Thymus (tissue), 11 donors: ENCODE results near the gene PLEKHM2. TPM values are rescaled to one million over a fixed set of nuclear protein-coding genes. Genes with fewer than 3 reads are reported as not detected.
A peak's percentile ranks its signal among the peaks of the same experiment; 100 is the strongest.
"Not testable (repeated sequence)": the region's sequence is repeated elsewhere in the genome, so short reads cannot be mapped to it uniquely, and the experiment has no call there.

ENCODE experiments used
- DNase-seq, 9 donors: peaks; one replicate each; pipeline ENCODE4 v3.0.0-alpha.2; 2013; ENCODE audit warnings: low spot score in 9 of 9, low read depth in 6 of 9, missing footprints in 1 of 9
- H3K27ac ChIP-seq, 2 donors: one replicate each; pipeline ENCODE4 v1.5.1; 2013; ENCODE audit warnings: control low read depth in 1 of 2, low read depth in 1 of 2, low read length in 1 of 2, mild to moderate bottlenecking in 1 of 2, moderate library complexity in 1 of 2
- H3K27me3 ChIP-seq, 2 donors: one replicate each; pipeline ENCODE4 v1.5.1; 2013; ENCODE audit warnings: low read length in 1 of 2; ENCODE audit not compliant: control insufficient read depth in 2 of 2, insufficient read depth in 1 of 2
- H3K36me3 ChIP-seq, 2 donors: one replicate each; pipeline ENCODE4 v1.5.1; 2013; ENCODE audit warnings: low read length in 1 of 2, mild to moderate bottlenecking in 1 of 2, moderate library complexity in 1 of 2; ENCODE audit not compliant: control insufficient read depth in 2 of 2, insufficient read depth in 2 of 2
- H3K4me1 ChIP-seq, 2 donors: one replicate each; pipeline ENCODE4 v1.5.1; 2013; ENCODE audit warnings: low read length in 2 of 2; ENCODE audit not compliant: control insufficient read depth in 2 of 2, insufficient read depth in 2 of 2
- H3K4me3 ChIP-seq, 2 donors: one replicate each; pipeline ENCODE4 v1.5.1; 2013; ENCODE audit warnings: low read length in 2 of 2, control low read depth in 1 of 2, mild to moderate bottlenecking in 1 of 2
- H3K9me3 ChIP-seq, 2 donors: one replicate each; pipeline ENCODE4 v1.5.1; 2013; ENCODE audit warnings: low read length in 1 of 2, mild to moderate bottlenecking in 1 of 2; ENCODE audit not compliant: control insufficient read depth in 2 of 2, insufficient read depth in 1 of 2
- WGBS: extraction: QIAGEN DNeasy Blood & Tissue Kit; methylation state at CpG from one replicate; pipeline ENCODE4 v1.1.7; 2013; 5-methylcytosine and 5-hydroxymethylcytosine counted together
- polyA plus RNA-seq: library from polyadenylated mRNA; stranded (reverse); fragments of 200-250 nt; gene quantifications from one replicate; pipeline ENCODE4 v1.2.3, GENCODE V29; 2013
- total RNA-seq: library from RNA; stranded (reverse); fragments of 120-200 nt; gene quantifications from one replicate; pipeline ENCODE4 v1.2.4, GENCODE V29; 2013
- donor health status: healthy.

The PLEKHM2 gene
- total and polyA plus RNA-seq, 2 donors: 18.1 to 32.5 TPM

GRCh38 chr1:15691434-15692032 is 7.4 kb downstream of the PLEKHM2 start:
- Histone ChIP-seq H3K27me3 (no peaks in the 10 kb centered on the region), H3K9me3 (peaks cover 0 to 3% of the 10 kb centered on the region in 2 donors), H3K4me3 (no peak overlapping the region), H3K4me1 (peaks cover under 1 to 2% of the 10 kb centered on the region in 2 donors), H3K27ac (no peak overlapping the region), H3K36me3 (peaks cover 0 to 4% of the 10 kb centered on the region in 2 donors)
- no peak for DNase-seq
- WGBS: 92% methylated on average over 11 of the region's 11 CpGs

- Histone ChIP-seq H3K4me3 (no peak overlapping the region), H3K27ac (no peak overlapping the region), H3K9me3 (peaks cover 0 to 3% of the 10 kb centered on the region in 2 donors), H3K27me3 (no peaks in the 10 kb centered on the region), H3K36me3 (peaks cover 0 to 4% of the 10 kb centered on the region in 2 donors), H3K4me1 (peaks cover 4 to 8% of the 10 kb centered on the region in 2 donors)
- WGBS: 95% methylated on average over 5 of the region's 5 CpGs
- DNase-seq: no peak
Observed at GRCh38 chr1:15692121-15692682, 8.1 kb downstream of the PLEKHM2 start.

GRCh38 chr1:15693371-15693770 is 9.3 kb downstream of the PLEKHM2 start:
- Histone ChIP-seq H3K4me3 (no peak overlapping the region), H3K4me1 (peaks cover 6 to 19% of the 10 kb centered on the region in 2 donors), H3K27me3 (no peaks in the 10 kb centered on the region), H3K36me3 (peaks cover 0 to 4% of the 10 kb centered on the region in 2 donors), H3K9me3 (peaks cover 0 to 3% of the 10 kb centered on the region in 2 donors), H3K27ac (no peak overlapping the region)
- 96% methylated on average over 5 of the region's 5 CpGs for WGBS
- no peak for DNase-seq

GRCh38 chr1:15696956-15697521 is 12.9 kb downstream of the PLEKHM2 start:
- WGBS: 3% methylated on average over 10 of the region's 10 CpGs
- Histone ChIP-seq H3K36me3 (peaks cover 0 to 3% of the 10 kb centered on the region in 2 donors), H3K27me3 (no peaks in the 10 kb centered on the region), H3K9me3 (peaks cover 0 to 3% of the 10 kb centered on the region in 2 donors), H3K27ac (peak overlapping the region; percentile 91 to 93), H3K4me1 (peaks cover 6 to 19% of the 10 kb centered on the region in 2 donors), H3K4me3 (peak overlapping the region; percentile 33 to 34)
- DNase-seq: peak; percentile 45 to 82 (median 52)

- DNase-seq: no peak
- H3K27ac ChIP-seq: peak overlapping the region in 1 of 2 donors; percentile 93
- peaks cover 0 to 3% of the 10 kb centered on the region in 2 donors for H3K36me3 ChIP-seq
- H3K27me3 ChIP-seq: no peaks in the 10 kb centered on the region
- peaks cover 6 to 19% of the 10 kb centered on the region in 2 donors for H3K4me1 ChIP-seq
- peaks cover 0 to 3% of the 10 kb centered on the region in 2 donors for H3K9me3 ChIP-seq
- no peak overlapping the region for H3K4me3 ChIP-seq
- WGBS: over 99% methylated on average over 2 of the region's 2 CpGs
Observed at GRCh38 chr1:15698201-15698600, 14.1 kb downstream of the PLEKHM2 start.

GRCh38 chr1:15699321-15699720 is 15.2 kb downstream of the PLEKHM2 start:
- not testable (repeated sequence) for H3K9me3 ChIP-seq, H3K27me3 ChIP-seq, H3K36me3 ChIP-seq, H3K27ac ChIP-seq, H3K4me3 ChIP-seq, DNase-seq
- H3K4me1 ChIP-seq: peaks cover 6 to 19% of the 10 kb centered on the region in 2 donors
- 99% methylated on average over 4 of the region's 4 CpGs for WGBS

GRCh38 chr1:15700508-15700907 is 16.4 kb downstream of the PLEKHM2 start:
- Histone ChIP-seq H3K27ac (no peak overlapping the region), H3K9me3 (peaks cover 0 to 3% of the 10 kb centered on the region in 2 donors), H3K4me1 (peaks cover 6 to 19% of the 10 kb centered on the region in 2 donors), H3K4me3 (no peak overlapping the region), H3K27me3 (no peaks in the 10 kb centered on the region), H3K36me3 (peaks cover 0 to 14% of the 10 kb centered on the region in 2 donors)
- DNase-seq: no peak
- WGBS: 97% methylated on average over 6 of the region's 6 CpGs

- H3K27ac ChIP-seq: no peak overlapping the region
- H3K36me3 ChIP-seq: peaks cover 0 to 17% of the 10 kb centered on the region in 2 donors
- H3K9me3 ChIP-seq: no peaks in the 10 kb centered on the region
- no peaks in the 10 kb centered on the region for H3K27me3 ChIP-seq
- DNase-seq: no peak
- peaks cover 3 to 15% of the 10 kb centered on the region in 2 donors for H3K4me1 ChIP-seq
- WGBS: 97% methylated on average over 8 of the region's 8 CpGs
- H3K4me3 ChIP-seq: no peak overlapping the region
Observed at GRCh38 chr1:15701784-15702183, 17.7 kb downstream of the PLEKHM2 start.
